GM06990 (cell line): ENCODE data around the gene OBSCN.

Experiments used
- DNase-seq: peaks from one replicate; pipeline ENCODE4 v3.0.0-alpha.2; 2011; ENCODE audit not compliant: insufficient read length; ENCODE audit errors: extremely low read depth
- H3K27me3 ChIP-seq: replicated peaks from 2 replicates; pipeline ENCODE4 v1.6.0; 2011; ENCODE audit warnings: low read length; ENCODE audit not compliant: control insufficient read depth, insufficient read depth
- H3K36me3 ChIP-seq: 2 replicates; pipeline ENCODE4 v1.5.1; 2011; ENCODE audit warnings: low read length; ENCODE audit not compliant: control insufficient read depth, insufficient read depth
- H3K4me3 ChIP-seq: replicated peaks from 2 replicates; pipeline ENCODE4 v1.5.1; 2011; ENCODE audit warnings: low read depth, mild to moderate bottlenecking, control low read depth, low read length
- CTCF ChIP-seq: IDR thresholded peaks from 2 replicates; pipeline ENCODE4 v1.5.1; 2011; ENCODE audit warnings: low read length, control low read depth, mild to moderate bottlenecking, inconsistent platforms; ENCODE audit not compliant: insufficient read depth, poor library complexity, severe bottlenecking

OBSCN gene

GRCh38 chr1:228413241-228414010 is 205.6 kb downstream of the OBSCN start:
- DNase-seq: no peak
- Histone ChIP-seq H3K36me3 (no peaks in the 10 kb centered on the region; the same call in 1 of the 2 replicates), H3K27me3 (no peaks in the 10 kb centered on the region; the same call in 1 of the 2 replicates), H3K4me3 (no peak overlapping the region)
- no peak for TF ChIP-seq CTCF

DNA sequence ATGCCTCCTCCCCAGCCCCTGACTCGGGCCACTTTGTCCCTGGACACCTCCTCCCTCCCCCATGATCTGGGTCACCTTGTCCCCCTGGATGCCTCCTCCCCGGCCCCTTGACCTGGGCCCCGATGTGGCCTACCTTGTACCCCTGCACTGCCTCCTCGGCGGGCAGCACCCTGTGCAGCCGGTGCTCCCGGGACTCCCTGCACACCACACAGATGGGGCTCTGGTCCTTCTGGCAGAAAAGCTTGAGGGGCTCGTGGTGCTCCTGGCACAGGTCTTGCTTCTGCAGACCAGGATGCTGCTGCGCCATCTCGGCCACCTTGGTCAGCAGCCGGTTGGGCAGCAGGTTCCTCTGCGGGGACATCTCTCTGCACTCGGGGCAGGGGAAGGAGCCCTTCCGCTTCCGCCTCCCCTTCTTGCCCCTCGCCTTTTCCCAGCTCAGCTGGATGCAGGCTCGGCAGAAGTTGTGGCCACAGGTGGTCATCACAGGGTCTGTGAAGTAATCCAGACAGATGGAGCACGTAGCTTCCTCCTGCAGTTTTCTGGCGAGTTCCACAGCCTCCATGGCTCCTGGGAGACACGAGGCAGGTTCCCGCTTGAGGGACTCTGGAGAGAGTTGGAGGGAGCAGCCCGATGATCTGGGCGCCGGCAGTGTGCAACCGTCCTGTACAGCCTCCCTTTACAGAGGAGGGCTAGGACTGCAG is 206.8 kb downstream of the OBSCN start:
- no peak for TF ChIP-seq CTCF

DNA sequence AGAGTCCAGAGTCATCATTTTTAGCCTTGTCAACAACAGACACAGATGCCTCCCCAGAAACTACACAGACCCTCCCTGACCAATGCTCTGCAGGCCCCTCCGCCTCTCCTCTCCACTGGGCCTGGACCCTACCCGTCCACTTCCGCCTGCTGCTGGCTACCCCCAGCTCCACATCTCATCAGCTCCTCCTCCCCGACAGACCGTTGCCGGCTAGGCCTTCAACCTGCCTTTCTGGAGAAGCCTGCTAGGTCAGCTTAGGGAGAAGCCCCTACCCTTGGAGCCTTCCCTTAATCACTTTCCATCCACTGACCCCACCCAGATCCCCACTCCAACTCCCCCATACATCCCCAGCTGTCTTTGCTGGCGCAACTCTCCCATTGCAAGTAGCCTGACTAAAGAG is 207.4 kb downstream of the OBSCN start:
- H3K4me3 ChIP-seq: no peak overlapping the region
- no peak for TF ChIP-seq CTCF
- no peak for DNase-seq
- no peaks in the 10 kb centered on the region; the same call in 1 of the 2 replicates for H3K36me3 ChIP-seq
- no peaks in the 10 kb centered on the region; the same call in none of the 2 replicates for H3K27me3 ChIP-seq

More for the DNA sequence above, 206.8 kb downstream of the OBSCN start:
- Histone ChIP-seq H3K4me3 (no peak overlapping the region), H3K27me3 (no peaks in the 10 kb centered on the region; the same call in none of the 2 replicates), H3K36me3 (no peaks in the 10 kb centered on the region; the same call in 1 of the 2 replicates)
- no peak for DNase-seq

- no peak overlapping the region for H3K4me3 ChIP-seq
- no peak for DNase-seq
- no peaks in the 10 kb centered on the region; the same call in 1 of the 2 replicates for H3K36me3 ChIP-seq
- no peaks in the 10 kb centered on the region; the same call in none of the 2 replicates for H3K27me3 ChIP-seq
- TF ChIP-seq CTCF: no peak
These were observed 208.0 kb downstream of the OBSCN start for GRCh38 chr1:228415853-228416216.

GRCh38 chr1:228416217-228416933 is 208.5 kb downstream of the OBSCN start, which contains the start of gene TRIM17:
TSS of gene TRIM17 (minus strand) at chr1:228416861. CDS start at chr1:228415072, 1,789 bp downstream.
- H3K36me3 ChIP-seq: no peaks in the 10 kb centered on the region; the same call in 1 of the 2 replicates
- TF ChIP-seq CTCF: no peak
- no peak within 1 kb of the TSS for H3K4me3 ChIP-seq
- no peak for DNase-seq
- H3K27me3 ChIP-seq: no peaks in the 10 kb centered on the region; the same call in none of the 2 replicates
